ENCODE data around the gene ELL.

DNA sequence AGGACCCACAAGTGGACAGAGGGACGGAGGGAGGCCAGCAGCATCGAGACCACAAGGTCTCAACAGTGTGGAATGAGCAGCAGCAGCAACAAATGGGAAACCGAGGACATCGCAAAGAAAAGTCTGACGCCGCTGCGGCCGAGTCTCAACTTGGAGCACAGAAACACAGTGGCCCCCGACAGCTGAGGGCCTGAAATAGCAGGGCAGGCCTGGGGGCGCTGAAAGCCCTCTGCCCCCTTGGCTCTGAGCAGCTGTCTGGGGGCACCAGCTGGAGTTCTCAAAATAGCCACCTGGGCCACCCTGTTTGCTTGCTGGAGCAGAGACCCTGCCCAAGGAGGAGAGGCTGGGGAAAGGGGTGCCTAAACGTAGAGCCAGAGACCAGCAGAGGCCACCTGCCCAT lies 78.0 kb downstream of the ELL start:
- no peak for TF ChIP-seq ATF1 (CRISPR knock-in tag; IDR thresholded peaks at IDR 0.05)
- no peak for TF ChIP-seq ATF1 (tag; IDR thresholded peaks at IDR 0.05)
- no peak for TF ChIP-seq XRCC5 (IDR thresholded peaks at IDR 0.05; ENCODE audit: low read depth, low read length)
- TF ChIP-seq, protein P1, sequence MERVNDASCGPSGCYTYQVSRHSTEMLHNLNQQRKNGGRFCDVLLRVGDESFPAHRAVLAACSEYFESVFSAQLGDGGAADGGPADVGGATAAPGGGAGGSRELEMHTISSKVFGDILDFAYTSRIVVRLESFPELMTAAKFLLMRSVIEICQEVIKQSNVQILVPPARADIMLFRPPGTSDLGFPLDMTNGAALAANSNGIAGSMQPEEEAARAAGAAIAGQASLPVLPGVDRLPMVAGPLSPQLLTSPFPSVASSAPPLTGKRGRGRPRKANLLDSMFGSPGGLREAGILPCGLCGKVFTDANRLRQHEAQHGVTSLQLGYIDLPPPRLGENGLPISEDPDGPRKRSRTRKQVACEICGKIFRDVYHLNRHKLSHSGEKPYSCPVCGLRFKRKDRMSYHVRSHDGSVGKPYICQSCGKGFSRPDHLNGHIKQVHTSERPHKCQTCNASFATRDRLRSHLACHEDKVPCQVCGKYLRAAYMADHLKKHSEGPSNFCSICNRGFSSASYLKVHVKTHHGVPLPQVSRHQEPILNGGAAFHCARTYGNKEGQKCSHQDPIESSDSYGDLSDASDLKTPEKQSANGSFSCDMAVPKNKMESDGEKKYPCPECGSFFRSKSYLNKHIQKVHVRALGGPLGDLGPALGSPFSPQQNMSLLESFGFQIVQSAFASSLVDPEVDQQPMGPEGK (CRISPR knock-in tag; IDR thresholded peaks at IDR 0.05; ENCODE audit: borderline replicate concordance) = no peak
- no peak for TF ChIP-seq POLR2AphosphoS5 (IDR thresholded peaks at IDR 0.05; ENCODE audit: control insufficient read depth, insufficient read depth, low read depth, low read length)
- no peak for TF ChIP-seq SRSF1 (IDR thresholded peaks at IDR 0.05; ENCODE audit: low read depth, low read length)
- no peak for TF ChIP-seq SIN3A (IDR thresholded peaks at IDR 0.05; ENCODE audit: borderline replicate concordance in 2 of 2, control insufficient read depth in 1 of 2, low read depth in 2 of 2, low read length in 2 of 2)
- TF ChIP-seq BRF1 (IDR thresholded peaks at IDR 0.05; ENCODE audit: borderline replicate concordance, extremely low read depth, insufficient read length) = no peak
- TF ChIP-seq JUN (IDR thresholded peaks at IDR 0.05; ENCODE audit: borderline replicate concordance, low read depth, low read length) = no peak
- no peak for TF ChIP-seq JUN (CRISPR knock-in tag; IDR thresholded peaks at IDR 0.05; ENCODE audit: borderline replicate concordance)
